A172 (cell line): ENCODE data around the gene MYRIP. TPM values are rescaled to one million over a fixed set of nuclear protein-coding genes. Genes with fewer than 3 reads are reported as not detected.
A peak's percentile ranks its signal among the peaks of the same experiment; 100 is the strongest.
"Not testable (repeated sequence)": the region's sequence is repeated elsewhere in the genome, so short reads cannot be mapped to it uniquely, and the experiment has no call there.

Experiments
- DNase-seq: peaks from one replicate; pipeline ENCODE4 v3.0.0-alpha.2; 2015; ENCODE audit warnings: low spot score
- total RNA-seq: library from RNA; depleted of rRNA; stranded (reverse); fragments of >200 nt; shearing (Covaris generic); gene quantifications from 2 replicates; pipeline ENCODE4 v1.2.3, GENCODE V29; 2014

Gene MYRIP
- total RNA-seq, 1 experiment from 2014 or later: not detected

DNA sequence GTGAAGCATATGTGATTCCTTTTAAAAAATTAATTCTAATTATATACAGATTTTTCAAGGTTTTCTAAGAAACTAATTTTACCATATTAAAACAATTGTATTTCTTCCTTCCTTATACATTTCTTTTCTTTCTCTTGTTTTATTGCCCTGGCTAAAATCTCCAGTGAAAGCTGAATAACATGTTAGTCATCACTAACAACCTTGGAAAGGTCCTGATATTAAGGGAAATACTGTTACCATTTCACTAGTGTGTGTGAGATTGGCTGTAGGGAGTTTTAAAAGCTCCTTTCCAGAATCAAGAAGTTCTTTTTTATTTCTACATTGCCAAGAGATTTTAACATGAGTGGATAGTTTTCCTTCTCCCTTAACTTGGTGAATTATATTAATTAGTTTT lies 270.4 kb downstream of the MYRIP start:
- DNase-seq: no peak

DNA sequence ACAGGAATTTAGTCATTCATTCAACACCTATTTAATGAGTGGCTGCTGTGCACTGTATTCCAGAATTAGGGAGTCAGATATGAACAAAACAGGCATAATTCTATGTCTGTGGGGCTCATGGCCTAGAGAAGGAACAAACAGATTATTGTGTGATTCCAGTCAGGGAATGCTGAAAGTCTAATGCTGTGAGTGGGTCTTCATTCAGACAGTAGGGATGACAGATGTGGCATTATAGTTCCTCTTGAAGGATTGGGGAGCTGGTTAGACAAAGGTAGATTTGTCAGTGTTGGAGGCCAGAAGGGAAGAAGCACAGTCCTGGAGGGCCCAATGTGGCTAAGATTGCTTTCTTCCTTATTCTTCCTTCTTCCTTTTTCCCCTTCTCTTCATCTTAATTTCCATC lies 273.7 kb downstream of the MYRIP start:
- no peak for DNase-seq

DNA sequence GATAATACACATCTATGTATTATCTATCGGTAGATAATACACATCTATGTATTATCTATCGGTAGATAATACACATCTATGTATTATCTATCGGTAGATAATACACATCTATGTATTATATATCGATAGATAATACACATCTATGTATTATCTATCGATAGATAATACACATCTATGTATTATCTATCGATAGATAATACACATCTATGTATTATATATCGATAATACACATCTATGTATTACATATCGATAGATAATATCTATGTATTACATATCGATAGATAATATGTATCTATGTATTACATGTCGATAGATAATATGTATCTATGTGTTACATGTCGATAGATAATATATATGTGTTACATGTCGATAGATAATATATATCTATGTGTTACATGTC lies 275.0 kb downstream of the MYRIP start:
- not testable (repeated sequence) for DNase-seq

DNA sequence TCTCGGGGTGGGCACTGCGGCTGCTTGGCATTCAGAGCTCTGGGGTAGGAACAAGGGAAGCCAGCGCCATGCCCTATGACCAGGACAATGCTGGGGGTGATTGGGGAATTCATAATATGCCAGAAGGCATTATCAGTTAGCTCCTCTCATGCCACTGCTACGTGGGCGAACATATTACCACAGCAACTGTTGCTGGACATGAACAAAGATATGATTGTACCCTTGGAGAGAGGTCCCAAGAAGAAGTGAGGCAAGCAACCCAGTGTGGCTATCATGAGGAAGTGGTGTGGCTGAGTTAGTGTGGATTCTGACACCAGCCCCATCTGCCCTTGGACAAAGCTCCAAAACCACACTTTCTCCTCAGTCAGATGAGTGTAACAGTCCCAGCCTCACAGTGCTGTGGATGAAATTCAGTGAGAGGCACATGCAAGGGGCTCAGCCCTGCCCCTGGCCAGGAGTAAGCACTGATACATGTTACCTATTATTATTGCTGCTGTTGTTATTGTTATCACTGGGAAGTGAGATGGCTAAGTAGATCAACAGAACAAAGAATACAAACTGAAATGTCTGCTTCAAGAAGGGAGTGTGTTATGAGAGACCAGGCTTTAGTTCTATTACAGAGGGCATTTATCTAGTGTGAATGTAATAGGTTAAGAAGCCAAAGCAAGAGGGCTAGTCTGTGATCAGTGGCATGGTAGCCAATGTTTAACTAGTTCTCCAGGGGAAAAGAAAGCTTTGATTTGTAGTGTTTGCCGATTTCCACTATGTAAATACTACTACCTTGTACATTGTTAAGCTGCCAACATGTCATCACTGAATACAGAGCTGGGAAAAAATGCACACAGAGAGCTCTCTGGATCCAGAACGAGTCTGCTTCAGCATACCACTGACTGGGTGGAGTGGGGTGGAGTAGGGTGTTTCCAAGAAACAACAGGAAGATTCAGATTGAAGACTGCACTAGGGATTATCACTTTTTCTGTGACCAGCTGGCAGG lies 277.8 kb downstream of the MYRIP start:
- DNase-seq: no peak

DNA sequence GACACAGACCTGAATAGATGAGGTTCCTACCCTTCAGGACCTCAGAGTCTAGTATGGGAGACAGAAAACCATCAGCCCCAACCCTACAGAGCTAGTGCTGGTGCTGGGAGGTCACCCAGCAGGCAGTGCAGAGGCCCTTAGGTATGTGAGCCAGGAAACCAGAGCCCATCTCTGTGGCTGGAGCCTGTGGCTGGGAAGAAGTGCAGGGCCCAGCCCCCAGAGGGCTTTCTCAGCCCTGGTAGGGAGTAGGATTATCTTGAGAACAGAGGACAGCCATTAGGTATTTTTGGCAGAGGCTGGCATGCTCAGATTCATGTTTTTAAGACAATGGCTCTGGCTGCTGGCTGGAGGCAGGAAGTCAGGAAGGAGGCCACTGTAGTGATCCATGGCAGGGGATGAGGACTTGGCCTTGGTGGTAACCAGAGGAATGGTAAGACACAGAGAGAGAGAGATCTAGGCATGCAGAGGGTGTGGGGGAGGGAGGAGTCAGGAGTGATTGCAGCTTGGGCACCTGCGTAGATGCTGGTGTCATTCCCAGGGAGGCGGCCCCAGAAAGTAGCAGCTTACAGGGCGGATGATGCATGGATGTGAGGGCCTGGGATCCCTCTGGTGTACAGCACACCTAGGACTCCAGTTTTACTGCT lies 279.2 kb downstream of the MYRIP start:
- no peak for DNase-seq

DNA sequence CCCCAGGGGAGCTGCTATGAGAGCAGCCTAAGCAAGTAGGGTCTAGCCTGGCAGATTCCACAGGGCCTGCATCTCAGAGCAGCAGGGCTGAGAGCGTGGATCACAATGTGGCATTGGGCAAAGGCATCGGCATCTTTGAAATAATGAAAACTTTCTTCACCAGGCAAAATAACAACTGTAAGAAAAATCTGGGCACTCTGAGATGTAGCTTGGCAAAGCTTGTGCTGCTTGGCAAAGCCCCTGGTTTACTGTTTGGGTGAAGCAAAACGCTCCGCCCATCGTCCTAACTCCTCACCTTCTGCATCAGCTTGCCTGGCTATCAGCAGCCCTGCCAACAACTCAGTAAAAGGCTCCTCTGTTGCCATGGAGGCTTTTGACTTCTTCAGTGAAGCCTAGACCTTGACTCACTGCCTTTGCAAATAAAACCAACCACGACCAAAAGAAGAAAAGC lies 287.3 kb downstream of the MYRIP start:
- DNase-seq: no peak

DNA sequence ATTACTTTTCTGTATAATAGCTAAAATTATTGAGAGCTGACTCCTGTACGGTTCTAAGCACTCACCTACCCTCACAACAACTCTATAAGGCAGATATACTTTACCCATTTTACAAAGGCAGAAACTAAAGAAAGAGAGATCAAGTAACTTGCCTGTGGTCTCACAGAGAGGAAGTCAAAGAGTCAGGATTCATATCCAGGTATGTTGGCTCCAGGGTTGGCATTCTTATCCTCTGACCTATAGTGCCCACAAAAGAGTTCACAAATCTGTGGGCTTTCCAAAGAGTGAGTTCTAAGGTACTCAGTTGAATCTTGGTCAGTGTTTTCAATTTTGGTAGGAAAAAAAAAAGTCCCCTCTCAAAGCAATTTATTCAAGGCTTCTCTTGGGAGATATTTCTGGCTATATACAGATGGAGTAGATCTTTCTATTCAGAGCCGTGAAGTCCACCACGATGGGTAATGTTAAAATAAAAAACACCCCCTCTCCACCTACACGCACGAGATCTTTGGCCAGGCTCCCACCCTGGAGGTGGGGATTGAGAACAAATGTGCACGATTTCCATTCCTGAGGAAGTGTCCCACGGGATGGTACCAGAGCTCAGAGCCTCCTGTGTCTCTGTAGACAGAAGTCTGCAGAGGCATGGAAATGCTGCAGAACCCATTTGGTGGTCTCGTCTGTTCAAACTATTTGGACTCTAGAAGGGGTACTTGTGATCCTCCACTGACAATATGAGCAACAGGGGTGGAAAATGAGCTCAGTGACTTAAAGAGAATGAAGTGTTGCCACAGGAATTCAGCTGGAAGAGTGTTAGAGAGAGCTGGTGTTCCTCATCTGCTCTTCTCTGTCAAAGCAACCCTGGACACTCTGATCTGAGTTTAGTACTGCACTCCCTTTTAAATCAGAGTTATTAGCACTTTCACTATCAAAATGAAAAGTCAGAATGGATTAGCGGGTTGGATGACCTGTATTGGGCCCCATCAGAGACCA lies 288.0 kb downstream of the MYRIP start:
- DNase-seq: no peak

DNA sequence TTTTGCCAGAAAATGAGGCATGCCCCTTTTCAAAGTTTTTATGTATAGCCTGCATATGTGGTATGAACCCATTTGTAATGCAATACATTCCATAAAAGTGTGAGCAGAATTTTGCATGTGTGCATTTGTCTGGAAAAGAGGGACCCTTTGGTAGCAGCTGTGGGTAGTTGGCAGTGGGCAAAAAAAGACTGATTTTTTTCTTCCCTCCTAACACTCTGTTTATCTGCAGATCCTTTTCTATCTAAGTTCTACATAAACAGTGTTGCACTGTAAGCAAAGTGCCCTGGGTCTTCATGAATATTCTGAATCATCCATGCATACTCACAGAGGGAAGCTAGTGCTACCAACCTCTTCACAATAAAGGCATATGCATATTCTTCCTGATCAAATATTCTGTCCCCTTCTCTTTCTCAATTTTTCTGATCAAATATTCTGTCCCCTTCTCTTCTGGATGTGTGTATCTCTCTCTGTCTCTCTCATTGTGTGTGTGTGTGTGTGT lies 288.9 kb downstream of the MYRIP start:
- no peak for DNase-seq

DNA sequence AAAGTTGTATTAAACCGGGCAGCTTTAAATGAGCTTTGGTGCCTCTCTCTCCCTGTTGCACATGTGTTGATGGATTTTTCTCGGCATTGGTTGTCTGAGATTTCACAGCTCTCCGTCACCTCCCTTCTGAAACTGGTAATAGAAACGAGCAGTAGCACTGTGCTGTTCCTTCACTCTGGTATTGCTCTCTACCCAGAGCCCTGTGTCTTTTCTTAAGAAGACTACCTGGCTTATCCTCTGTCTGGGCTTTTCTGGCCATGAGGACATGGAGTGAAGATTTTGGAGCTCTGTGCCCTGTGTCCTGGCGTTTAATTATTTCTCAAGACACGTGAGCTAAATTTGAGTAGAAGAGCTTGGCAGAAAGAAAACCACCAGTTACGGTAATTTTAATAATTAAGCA lies 290.5 kb downstream of the MYRIP start:
- no peak for DNase-seq

DNA sequence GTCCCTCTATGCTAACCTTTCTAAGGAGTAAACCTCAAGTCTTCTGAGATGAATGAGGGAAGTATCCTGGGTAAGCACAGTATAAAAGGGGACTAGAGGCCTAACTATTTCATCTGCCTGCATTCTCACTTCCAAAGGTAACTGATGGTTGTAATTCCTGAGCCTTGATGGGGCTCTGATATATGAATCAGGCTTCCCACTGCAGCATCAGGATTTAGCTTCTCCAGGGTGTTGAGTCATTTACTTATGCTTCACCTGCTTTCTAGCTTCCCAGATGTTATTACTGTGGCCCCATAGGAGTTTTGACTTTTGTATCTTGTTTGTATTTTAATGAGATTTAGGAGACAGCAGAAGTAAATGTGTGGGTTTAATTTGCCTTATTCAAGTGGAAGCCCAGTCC lies 292.8 kb downstream of the MYRIP start:
- no peak for DNase-seq

DNA sequence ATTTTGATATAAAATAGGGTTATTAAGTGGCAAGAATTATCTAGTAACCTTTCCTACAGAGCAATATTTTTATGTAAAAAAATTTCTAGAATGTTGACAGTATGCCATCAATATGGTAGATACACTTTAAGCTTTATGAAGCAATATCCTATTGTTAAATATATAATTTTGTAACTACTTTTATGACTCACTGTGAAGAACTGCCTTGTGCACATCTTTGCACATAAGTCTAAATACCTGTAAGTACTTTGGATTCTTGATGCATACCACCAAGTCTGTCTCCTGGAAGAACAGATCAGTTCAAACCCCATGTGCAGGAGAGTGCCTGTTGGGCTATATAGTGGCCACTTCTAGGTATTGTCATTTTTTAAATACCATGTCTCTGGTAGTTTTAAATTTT lies 294.4 kb downstream of the MYRIP start:
- no peak for DNase-seq

DNA sequence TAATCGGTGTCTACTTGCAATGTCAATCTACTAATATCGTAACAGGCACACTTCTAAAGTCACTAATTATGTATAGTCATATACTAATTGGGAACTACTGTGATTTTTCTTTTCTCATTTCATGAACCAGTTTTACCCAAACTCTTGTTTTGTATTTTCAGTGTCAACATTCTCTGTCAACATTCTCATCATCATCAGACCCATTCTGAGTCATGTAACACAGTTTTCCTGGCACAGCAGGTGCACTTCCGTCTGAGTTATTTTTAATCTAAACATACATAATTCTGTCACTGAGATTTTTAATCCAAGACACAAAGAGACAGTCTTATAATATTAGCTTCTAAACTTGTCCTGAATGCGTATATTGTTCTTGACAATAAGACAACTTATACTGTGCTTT lies 295.0 kb downstream of the MYRIP start:
- no peak for DNase-seq

DNA sequence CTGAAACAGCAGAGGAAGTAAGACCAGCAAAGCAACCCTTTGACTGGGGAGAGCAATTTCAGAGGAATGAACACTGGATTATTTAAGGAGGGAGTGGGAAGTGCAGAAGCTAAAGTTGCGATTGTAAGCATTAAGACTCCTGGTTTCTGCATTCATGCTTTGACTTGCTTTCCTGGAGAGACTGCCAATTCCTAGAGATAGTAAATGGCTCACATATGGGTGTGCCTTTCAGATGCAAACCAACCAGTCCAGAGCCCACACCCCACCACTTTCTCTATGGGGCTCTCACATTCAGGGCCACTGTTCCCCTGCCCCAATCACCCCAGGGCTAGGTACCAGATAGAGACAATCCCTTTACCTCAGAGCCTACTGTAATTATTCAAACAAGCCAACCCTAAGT lies 299.2 kb downstream of the MYRIP start:
- no peak for DNase-seq

DNA sequence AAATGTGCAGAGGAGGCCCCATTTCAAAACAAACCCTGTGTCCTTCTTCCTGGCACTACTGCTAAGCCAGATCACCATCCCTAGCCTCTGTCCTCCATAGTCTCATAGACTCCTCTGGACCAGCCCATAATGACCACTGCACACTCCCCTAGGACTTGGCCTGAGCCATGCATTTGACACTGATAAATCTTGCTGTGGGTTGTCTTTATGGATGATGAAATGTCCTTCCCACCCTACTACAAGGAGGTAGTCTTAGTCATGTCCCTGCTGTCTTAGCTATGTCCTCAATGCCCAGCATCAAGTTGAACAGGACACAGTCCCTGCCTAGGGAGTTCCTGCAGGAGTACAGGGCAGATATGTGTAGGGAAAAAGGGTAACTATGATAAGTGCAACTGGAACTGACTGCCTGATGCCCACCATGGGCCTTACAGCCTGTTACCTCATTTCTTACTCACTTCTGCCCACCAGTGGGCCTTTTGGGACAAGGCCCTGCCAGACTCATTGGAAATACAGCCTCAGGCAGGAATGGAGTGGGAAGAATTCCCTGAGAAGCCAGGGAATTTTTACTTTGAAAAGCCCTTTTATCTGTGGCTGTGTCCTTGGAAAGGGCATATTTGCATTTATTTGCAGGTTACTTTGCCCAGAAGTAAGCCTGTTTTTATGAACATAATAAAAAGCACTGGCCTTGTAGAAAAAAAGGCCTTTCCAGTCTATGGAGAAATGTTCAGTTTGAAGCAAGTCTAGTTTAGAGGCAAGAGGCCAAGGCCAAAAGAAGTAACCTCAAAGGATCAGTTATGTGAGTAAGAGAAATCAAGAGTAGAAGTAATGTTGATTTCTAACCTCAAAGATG lies 300.5 kb downstream of the MYRIP start:
- no peak for DNase-seq

DNA sequence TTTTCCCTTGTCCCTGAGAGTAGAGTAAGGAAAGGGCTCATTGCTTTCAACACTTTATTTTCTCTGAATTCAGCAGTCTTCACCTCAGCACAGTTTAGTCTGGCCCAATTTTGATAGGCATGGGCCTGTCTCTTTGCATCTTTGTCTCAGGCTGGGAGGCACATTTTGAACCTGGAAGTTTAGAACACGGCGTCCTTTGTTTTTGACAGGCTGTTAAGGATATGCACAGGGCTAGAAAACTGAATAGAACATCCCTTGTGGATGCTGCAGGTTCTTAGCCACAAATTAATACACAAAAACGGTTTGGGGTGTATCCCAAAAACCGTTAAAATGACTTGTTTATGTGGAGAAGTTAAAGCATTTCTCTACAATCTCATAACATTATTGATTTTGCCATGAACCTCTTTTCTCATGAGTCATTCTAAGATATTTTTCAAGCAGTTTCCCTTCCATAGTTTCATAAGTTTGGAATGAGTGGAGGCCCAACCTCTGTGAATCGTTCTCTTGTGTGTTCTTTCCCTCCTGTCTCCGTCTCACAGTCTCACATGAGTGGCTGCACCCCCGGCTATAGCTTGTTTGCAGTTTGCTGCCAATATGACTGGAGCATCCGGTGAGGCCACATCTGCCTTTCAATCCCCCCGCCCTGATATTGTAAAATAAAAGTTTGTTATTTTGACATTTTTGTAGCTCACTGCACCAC lies 307.2 kb downstream of the MYRIP start:
- no peak for DNase-seq

DNA sequence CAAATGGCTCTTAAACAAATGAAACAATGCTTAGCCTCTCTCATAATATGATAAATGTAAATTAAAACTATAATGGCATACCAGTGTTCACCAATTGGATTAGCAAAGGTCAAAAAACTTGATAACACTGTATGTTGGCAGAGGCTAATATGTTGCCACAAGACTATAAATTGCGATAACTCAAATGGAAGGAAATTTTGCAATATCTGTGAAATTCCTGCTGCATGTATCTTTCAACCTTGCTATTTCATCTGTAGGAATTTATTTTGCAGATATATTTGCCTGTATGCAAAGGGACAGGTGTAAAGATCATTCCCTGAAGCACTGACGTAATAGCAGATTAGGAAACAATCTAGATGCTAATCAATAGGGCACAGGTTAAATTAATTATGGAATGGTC lies 308.7 kb downstream of the MYRIP start:
- no peak for DNase-seq

DNA sequence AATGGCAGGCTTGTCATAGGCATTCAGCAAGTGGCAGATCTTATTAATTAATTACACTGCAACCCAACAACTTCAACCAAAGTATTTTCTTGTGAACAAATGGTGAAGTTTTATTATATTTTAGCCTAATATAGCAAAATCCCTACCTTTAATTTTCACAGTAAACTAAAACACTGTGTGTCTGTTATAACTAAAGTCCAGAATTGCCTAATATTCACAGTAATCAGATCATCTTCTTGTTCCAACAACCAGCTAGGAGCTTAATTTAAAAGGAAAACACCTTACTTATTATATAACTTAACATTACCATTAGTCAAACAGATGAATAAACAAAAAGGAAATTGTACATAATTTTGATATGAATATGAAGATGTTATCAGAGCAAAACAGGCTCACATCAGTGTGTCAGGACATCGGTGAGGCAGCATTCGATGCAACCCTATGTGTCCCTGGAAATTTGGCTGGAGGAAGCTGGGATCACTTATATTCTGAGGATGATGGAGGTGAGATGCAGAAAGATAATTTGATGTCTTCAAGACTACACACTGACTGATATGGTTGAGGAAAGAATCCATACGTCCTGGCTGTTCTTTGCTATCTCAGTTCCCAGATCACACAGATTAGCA lies 310.8 kb downstream of the MYRIP start:
- no peak for DNase-seq

DNA sequence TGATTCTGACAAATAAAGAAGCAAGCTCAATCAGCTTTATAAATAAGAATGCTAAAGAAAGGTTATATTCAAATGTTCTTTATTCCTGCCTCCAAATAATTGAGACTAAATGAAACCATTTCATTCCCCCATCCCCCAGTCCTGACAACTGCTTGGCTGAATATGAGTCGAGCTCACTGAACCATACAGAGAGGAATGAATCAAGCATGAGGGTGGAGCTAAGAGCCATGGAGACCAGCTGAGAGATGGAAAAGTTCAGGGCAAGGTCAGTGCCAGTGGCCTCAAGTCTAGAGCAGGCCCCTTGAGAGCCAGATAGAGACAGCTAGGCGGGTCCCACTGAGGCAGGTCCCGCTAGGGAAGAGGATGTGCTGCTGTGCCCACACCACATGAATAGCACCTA lies 311.4 kb downstream of the MYRIP start:
- DNase-seq: peak; percentile 11

DNA sequence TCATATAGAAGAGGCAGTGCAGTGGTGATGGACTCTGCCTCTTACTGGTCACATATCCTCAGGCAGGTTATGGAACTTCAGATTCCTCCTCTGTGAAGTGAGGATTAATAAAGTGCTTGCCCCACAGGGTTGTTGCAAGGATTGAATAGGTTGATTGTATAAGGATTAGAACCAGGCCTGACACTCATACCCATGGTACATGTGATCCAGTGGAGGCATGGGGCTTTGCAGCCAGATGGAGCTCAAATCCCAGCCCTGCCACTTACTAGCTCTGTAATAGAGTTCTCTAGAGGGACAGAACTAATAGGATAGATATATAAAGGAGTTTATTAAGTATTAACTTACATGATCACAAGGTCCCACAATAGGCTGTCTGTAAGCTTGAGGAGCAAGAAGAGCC lies 315.5 kb downstream of the MYRIP start:
- no peak for DNase-seq

DNA sequence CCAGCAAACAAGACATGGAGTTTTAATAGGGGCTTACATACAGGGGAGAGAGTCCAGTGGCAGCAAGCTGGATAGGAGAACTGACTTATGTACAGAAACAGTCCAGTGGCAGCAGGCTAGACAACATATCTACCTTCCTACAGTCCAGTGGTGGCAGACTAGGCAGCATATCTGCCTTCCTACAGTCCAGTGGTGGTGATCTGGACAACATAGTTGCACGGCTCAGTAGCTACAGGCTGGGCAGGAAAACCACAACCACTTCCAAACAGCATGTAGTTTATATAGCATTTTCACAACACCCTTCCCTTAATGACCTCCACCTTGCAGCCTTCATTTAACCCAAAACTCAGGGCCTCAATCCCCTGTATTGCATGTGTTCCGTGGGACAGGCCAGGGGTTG lies 318.8 kb downstream of the MYRIP start:
- DNase-seq: no peak
